VCaP (cell line): ENCODE measurements around the gene FKRP.

Experiments used
- H3K27ac ChIP-seq: fragments of 450-650 bp; 2 replicates; pipeline ENCODE4 v1.5.1; 2017
- TF ChIP-seq, protein P1 (sequence below): fragments of 450-650 bp; conservative IDR thresholded peaks from 2 replicates; pipeline ENCODE4 v1.5.1; 2017; ENCODE audit warnings: mild to moderate bottlenecking, moderate library complexity

FKRP gene

DNA sequence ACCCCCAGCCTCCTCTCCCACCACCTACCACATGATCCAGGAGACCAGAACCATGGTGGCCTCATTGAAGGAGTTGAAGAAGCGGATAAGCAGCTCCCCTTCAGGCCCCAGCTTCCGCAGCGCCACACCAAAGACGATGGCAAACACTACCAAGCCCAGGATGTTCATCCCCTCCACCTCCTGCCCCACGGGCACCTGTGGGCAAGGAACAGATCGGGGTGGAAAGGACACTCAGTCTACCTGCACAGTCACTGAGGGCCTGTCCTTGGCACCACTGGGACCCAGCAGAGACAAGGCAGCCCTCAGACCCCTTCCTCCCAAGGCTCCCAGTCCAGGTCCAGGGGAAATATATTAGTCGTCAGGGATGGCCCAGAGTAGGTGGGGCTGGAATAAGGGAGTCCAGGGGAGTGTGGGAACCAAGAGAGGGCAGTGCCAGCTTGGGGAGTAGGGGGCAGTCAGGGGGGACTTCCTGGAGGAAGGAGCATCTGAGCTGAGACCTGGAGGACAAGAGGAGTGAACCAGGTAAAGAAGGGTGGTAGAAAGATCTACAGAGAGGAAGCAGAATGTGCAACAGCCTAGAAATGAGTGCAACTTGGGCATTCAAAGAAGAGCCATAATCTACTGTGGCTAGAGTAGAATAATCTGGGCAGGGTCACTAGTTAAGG, 36.6 kb downstream of the FKRP start:
- peak overlapping the region; percentile 89; the same call in 1 of the 2 replicates for H3K27ac ChIP-seq
- TF ChIP-seq, protein P1, sequence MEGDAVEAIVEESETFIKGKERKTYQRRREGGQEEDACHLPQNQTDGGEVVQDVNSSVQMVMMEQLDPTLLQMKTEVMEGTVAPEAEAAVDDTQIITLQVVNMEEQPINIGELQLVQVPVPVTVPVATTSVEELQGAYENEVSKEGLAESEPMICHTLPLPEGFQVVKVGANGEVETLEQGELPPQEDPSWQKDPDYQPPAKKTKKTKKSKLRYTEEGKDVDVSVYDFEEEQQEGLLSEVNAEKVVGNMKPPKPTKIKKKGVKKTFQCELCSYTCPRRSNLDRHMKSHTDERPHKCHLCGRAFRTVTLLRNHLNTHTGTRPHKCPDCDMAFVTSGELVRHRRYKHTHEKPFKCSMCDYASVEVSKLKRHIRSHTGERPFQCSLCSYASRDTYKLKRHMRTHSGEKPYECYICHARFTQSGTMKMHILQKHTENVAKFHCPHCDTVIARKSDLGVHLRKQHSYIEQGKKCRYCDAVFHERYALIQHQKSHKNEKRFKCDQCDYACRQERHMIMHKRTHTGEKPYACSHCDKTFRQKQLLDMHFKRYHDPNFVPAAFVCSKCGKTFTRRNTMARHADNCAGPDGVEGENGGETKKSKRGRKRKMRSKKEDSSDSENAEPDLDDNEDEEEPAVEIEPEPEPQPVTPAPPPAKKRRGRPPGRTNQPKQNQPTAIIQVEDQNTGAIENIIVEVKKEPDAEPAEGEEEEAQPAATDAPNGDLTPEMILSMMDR: no peak

DNA sequence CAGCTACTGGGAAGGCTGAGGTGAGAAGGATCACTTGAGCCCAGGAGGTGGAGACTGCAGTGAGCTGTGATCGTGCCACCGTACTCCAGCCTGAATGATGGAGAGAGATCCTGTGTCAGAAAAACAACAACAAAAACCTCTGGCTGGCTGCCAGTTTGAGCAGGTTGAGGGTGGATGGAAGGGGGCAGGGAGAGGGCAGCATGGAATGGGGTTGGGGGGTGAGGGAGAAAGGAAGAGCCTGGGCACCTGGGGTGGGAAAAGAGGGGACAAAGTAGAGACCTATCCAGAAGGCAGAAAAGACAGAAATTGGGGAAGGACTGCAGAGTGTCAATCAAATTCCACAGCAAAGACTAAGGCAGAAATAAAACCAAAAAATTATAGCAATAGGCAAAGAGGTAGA, 37.8 kb downstream of the FKRP start:
- TF ChIP-seq, protein P1: no peak
- peak overlapping the region; percentile 89 for H3K27ac ChIP-seq

DNA sequence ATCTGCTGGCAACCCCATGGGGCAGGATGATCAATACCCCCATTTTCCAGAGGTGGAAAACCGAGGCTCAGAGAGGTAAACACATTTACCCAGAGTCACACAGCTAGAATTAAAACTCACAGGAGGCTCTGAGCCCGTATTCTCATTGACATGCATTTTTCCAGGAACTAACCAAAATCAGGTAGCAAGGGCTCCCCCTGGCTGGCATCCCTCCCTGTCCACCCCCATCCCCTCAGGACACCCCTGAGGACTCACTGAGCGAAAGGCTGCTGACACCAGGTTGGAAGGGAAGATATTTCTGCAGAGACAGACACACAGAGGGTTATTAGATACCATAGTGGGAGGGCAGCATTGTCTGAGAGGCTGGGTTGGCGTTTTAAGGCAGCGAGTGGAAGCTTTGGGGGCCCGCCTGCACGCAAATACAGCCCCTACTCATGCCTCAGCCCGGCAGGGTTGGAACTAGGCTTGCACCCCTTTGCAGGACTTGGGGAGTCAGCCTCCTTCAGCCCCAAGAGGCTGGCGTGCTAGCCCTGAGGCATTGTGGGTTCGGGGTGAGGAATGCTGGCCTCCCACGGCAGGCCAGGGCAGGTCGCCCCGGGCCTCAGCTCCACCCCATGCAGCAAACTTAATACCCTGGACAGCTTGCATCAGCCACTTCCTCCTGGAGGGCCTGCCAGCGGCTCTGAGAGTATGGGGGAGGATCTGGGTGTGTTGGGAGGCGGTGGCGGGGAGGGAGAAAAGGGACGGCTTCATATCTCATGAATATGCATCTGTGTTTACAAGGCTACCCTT, 38.6 kb downstream of the FKRP start:
- TF ChIP-seq, protein P1: peak; percentile 16; the same call in 1 of the 2 replicates
- peak overlapping the region; percentile 89 for H3K27ac ChIP-seq

DNA sequence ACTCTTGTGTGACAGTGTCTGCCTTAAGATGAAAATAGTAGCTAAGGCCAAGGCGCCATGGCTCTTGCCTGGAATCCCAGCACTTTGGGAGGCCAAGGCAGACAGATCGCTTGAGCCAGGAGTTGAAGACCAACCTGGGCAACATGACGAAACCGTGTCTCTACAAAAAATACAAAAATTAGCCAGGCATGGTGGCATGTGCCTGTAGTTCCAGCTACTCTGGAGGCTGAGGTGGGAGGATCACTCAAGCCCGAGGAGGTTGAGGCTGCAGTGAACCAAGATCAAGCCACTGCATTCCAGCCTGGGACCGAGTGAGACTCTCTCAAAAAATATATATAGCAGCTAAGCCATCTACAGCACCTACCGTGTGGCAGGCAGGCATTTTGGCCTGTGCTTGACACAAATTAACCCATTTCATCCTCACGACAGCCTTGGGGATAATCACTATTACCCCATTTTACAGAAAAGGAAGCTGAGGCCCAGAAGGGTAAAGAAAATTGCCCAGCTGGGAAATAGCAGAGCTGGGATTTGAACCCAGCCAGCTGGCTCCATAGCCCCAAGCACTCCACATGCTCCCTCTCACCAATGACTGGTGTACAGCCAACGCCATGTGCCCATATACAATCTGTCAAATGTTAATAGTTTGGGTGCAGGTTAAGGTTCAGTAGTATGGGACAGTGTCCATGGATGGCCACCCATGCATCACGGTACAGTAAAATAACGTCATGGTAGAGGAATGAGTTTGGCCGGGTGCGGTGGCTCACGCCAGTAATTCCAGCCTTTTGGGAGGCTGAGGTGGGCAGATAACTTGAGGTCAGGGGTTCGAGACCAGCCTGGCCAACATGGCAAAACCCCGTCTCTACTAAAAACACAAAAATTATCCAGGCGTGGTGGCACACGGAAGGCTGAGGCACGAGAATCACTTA, 39.5 kb downstream of the FKRP start:
- peak overlapping the region; percentile 89 for H3K27ac ChIP-seq
- TF ChIP-seq, protein P1: no peak

DNA sequence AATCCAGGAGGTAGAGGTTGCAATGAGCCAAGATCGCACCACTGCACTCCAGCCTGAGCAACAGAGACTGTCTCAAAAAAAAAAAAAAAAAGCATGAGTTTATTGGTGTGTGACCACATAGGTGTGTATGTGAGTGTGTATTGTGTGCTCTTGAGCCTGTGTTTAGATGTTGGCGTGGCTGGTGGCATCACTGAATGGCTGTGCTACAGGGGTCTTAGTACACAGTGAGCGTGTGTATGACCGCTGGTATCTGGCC, 40.1 kb downstream of the FKRP start:
- peak overlapping the region; percentile 89 for H3K27ac ChIP-seq
- TF ChIP-seq, protein P1: no peak

DNA sequence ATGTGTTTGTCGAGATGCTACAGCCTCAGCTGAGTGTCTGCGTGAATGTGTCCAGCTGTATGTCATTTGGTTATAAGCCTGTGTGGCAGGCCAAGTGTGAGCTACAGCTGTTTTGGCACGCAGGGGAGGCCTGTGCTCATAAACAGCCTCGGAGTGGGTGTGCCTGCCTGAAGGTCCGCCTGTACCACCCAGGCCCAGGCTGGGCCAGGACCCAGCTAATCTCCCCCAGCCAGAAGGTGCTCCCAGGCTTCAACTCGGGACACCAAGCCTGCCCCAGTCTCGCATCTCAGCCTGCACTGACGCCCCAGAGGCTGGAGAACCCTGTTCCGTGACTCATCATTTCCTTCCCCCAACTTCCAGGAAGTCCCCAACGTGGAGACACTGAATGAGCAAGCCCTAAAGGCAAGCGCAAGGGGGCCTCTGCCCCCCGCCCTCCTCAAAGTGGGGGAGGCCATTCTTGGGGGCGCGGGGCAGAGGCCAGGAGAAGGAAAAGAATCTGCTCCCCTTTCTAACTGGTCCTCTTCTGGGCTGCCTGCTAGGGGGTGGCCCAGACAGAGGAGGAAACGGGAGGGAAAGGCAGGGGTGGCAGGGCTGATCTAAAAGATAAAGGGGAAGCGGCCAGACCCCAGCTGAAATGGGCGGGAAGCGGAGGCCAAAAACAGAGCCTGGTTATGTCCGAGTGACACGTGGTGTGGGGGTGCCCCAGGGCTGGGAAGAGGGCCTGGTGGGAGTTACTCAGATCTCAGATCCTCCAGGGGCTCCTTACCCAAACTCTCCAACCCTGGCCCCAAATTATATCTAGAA, 40.6 kb downstream of the FKRP start:
- TF ChIP-seq, protein P1: no peak
- peak overlapping the region; percentile 89 for H3K27ac ChIP-seq
